NCI-H524 treated with DMSO at 0.1 percent for 48 hours (cell line): ENCODE data around the gene MAPK1.
"Not testable (repeated sequence)": the region's sequence is repeated elsewhere in the genome, so short reads cannot be mapped to it uniquely, and the experiment has no call there.

Source experiments
- DNase-seq: peaks from one replicate; lab custom pipeline; 2025; lab: John Stamatoyannopoulos, UW

The MAPK1 gene

DNA sequence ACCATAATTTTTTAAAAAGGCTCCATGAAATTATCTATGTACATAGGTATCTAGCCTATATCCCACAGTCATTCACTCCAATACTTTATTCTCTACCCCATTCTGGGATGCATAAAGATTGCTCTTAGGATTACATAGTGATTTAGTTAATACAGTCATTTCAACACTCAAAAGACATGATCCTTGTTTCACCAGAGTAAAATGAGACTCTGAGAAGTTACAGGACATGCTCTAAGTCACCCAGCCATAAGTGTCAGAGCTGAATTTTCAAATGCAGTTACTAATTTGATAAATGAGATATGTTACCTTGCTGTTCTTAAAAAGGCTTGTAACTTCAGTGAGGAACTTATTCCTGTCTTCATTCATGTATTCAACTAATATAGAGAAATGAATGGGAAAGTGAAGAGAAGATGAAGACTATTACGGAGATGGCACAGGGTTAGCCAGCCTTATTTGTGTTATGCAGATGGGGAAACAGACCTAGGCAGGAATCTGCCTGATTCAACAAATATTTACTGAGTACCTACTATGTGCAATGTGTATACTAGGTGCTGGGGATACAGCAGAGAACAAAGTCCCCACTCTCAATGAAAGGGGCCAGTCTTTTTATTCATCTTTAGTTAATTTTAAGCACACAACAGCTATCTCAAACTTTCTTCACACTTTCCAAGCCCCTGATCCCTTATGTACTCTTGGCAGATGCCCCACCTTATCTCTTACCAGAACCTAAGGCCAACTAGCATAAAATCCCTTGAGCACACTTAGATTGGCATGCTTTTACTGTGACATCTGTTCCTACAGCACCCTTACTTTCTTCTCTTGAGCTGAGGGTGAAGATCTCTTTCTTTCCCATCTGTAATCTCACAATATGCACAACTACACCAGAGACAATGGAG lies 21.6 kb downstream of the MAPK1 start:
- peak; percentile 76 for DNase-seq

DNA sequence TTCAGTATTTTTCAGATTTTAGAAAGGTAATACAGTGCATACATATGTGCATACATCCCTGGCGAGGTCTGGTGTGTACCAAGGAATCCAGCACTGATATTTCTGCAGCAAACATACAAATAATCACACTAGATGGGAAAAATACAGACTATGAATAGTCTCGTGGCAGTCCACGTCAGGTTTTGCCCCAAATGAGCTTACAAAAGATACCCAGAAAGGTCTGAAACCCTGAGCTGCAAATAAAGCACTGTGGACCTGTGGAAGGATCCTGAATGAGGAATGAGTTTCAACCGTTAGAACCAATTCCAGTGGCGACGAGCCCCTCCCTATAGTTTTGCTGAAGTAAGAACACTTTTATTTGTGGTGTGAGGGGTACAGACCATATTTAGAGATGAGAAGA lies 24.5 kb downstream of the MAPK1 start:
- no peak for DNase-seq

DNA sequence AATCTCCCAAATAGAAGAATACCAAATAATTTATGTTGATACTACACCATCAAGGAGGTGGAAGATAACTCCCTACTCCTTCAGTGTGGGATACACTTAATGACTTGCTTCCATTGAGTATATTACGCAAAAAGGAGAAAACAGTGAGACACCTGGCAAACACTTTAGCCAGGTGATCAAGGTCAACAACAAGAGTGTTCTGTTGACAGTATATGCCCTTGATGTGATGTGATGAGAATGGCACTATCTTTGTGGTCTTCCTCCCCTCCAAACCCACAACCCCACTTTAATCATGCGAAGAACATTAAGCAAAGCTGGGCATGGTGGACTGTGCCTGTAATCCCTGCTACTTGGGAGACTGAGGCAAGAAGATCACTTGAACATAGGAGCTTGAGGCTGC lies 26.0 kb downstream of the MAPK1 start:
- DNase-seq: no peak

DNA sequence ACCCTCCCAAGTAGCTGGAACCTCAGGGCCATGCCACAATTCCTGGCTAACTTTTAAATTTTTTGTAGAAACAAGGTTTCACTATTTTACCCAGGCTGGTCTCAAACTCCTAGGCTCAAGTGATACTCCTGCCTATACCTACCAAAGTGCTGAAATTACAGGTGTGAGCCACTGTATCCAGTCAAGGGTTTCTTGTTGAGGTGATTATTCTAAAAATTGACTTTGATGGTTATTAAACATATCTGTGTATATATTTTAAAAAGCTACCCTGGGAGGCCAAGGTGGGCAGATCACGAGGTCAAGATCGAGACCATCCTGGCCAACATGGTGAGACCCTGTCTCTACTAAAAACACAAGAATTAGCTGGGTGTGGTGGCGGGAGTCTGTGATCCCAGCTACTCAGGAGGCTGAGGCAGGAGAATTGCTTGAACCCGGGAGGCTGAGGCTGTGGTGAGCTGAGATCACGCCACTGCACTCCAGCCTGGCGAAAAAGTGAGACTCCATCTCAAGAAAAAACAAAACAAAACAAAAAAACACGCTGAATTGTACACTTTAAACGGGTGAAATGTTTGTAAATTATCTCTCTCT lies 27.1 kb downstream of the MAPK1 start:
- DNase-seq: no peak

DNA sequence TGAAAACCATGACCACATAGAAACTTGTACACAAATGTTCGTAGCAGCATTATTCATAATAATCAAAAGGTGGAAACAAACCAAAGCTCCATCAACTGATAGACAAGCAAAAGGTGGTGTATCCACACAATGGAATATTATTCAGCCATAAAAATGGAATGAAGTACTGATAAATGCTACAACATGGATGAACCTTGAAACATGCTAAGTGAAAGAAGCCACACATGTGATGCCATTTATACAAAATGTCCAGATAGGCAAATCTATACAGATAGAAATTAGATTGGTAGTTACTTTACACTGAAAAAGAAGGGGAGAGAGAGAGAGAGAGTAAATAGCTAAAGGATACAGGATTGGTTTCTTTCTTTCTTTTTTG lies 27.7 kb downstream of the MAPK1 start:
- DNase-seq: no peak

DNA sequence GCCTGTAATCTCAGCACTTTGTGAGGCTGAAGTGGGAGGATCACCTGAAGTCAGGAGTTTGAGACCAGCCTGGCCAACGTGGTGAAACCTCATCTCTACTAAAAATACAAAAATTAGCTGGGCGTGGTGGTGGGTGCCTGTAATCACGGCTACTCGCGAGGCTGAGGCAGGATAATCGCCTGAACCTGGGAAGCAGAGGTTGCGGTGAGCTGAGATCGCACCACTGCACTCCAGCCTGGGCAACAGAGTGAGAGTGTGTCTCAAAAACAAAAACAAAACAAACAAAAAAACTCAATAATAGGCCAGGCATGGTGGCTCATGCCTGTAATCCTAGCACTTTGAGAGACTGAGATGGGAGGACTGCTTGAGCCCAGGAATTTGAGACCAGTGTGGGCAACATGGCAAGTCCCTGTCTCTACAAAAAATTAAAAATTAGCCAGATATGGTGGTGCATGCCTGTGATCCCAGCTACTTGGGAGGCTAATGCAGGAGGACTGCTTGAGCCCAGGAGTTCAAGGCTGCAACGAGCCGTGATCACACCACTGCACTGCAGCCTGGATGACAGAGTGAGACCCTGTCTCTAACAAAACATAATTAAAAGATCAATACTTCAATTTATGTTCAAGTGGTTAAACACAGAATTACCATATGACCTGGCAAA lies 28.2 kb downstream of the MAPK1 start:
- not testable (repeated sequence) for DNase-seq

DNA sequence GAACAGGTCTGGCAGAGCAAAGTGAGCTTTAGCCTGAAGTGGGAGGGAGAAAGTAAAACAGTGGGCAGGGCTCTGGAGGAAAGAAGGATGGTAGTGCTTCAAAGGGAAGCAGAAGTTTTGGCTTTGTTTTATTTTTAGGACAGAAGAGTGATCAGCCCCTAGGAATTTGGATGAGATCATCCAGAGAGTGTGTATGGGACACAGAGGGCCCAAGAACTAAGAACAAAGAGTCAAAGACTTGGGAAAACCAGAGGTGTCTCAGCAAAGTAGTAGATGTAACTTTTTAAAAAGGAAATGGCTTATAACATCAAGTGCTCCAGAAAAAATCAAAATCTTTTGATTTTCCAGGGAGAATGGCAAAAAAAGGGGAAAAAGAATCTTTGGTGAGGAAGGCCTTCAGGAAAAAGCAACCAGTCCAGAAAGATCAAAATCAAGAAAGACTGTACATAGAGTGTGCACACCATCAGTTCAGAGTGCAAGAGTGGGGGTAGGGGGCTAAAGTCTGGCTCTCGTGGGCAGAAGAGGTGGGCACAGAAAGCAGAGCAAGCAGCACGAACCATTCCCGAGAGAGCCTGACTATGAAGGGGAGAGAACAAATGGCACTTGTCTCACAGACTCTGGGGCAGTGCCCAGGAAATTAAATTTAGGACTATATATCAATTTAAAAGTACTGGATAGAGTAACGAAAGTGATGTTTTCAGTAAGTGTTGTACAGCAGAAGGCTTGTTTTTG lies 30.0 kb downstream of the MAPK1 start:
- no peak for DNase-seq

DNA sequence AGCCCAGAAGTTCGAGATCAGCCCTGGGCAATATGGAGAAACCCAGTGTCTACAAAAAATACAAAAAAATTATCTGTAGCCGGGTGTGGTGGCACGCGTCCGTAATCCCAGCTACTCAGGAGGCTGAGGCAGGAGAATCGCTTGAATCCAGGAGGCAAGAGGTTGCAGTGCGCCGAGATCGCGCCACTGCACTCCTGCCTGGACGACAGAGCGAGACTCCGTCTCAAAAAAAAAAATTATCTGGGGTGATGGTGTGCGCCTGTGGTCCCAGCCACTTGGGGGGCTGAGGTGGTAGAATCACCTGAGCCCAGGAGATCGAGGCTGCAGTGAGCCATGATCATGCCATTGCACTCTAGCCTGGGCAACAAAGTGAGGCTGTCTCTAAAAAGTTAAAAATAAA lies 31.0 kb downstream of the MAPK1 start:
- DNase-seq: not testable (repeated sequence)

DNA sequence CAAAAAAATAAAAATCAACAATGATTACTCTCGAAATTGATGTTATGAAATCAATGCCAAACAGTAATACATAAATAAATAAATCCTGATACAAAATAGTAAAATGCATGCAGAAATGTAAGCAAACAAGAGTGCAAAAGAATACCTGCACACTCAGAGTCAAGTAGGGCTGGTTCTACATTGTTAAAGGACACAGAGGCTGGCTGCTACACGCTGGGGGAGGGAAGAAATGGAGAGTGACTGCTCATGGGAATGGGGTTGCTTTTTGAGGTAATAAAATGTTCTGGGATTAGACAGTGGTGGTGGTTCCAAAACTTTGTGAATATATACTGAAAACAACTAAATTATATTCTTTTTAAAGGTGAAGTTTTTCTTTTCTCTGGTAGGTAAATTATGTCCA lies 32.1 kb downstream of the MAPK1 start:
- DNase-seq: no peak

DNA sequence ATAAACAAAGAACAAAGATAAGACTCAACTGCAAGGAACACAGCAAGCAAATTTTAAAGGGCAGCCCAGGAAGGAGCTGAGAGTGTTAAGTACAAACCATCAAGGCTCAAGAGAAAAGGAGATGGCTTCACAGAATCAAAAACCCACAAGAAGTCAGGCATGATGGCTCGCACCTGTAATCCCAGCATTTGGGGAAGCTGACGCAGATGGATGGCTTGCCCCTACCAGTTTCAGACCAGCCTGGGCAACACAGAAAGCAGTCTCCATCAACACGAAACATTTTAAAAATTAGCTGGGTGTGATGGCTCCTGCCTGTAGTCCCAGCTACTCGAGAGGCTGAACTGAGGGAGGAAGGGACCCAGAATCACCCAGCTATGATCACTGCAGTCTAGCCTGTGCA lies 32.6 kb downstream of the MAPK1 start:
- no peak for DNase-seq

DNA sequence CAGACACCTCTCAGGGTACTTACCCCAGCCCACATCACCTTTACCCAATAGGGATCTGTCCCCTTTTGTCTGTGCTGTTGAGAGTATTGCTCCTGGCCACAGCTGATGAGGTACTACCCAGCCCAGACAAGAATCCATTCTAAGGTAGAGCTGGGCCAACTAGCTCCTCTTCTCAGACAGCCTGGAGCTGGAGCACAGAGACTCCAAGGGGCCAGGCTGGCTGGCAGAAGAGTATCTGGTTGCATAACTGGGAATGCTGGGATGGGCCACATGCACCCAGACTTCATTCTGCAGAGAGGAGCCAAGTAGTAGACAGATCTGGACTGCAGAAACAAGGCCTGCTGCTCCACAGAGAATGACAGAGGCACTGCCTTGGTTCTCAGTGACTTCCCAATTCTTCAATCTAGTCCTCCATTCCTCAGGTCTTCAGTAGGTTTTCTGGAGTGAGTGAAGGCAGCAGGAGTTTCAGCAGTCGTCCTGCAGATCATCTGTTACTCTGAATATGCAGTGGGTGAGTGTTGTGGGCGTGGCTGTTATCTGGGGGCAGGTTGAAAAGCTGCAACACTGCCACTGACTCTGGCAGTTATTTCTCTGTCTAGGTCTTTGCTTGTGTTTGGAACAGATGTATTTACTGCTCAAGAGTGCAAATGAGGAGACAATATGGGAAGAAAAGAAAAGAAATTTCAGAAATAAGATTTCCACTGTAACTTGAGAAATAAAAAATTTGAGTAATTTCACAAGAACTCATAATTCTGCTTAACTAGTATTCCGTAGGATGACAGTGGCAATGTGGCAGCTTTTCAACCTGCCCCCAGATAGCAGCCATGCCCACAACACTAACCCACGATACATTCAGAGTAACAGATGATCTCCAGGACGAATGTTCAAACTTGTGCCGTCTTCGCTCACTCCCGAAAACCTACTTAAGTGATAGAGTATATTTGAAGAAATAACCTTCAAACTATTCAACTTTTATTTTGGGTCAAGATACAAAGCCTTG lies 34.9 kb downstream of the MAPK1 start:
- no peak for DNase-seq

DNA sequence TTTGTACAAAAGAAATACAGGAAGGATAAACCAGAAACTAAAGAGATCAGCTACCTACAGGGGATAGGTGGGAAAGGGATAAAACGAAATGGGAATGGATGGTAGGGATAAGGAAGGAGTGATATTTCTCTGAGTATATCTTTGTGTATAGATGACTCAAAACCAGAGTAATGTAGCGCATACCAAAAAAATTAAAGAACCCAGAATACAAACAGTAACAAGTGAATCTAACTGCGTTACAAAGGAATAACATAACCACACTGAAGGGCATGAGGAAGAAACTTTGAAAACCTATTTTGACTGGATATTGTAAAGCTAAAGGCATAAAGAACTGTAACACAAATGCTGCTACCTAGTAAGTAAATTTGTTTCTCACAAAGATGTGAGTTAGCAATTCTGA lies 37.9 kb downstream of the MAPK1 start:
- DNase-seq: no peak

DNA sequence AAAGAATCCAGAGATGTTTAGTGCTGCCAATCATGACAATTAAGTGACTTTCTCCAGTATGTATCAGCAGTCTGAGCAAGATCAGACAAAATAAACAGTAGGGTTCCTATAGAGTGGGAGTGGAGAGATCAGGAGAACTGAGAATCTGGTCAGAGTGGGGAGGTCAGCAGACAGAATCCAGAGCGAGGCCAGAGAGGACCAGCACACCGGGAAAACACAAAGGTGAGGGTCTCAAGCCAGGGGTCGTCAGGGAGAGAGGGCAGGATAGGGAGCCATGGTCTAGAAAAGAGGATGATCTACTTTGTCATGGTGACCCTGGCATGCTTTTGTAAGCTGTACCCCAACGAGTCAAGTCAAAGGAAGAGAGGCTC lies 39.2 kb downstream of the MAPK1 start:
- DNase-seq: no peak

DNA sequence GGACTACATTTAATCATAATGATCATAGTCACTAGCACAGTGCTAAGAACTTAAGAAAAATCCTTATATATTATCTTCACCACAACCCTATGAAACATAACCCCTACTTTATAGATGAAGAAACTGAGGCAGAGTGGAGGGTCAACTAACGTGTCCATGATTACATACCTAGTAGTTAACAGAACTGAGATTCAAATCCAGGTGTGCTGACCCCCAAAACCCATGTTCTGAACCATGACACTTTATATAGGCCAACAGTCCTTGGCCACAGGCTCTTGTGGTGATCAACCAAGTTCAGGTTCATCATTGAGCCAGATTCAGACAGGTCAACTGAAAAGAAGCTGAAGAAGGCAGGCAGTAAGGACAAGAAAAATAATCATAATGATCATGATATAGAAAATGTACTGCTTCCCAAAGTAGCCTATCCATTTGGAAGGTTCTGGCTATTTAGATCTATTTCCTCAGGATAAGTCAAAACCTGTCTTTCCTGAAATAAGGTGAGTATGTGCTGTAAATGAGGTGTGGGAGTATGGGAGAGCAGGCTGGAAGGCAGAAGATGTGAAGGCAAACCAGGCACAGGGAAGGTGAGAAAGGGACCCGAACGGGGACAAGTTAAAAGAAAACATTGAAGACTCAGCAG lies 39.7 kb downstream of the MAPK1 start:
- no peak for DNase-seq

DNA sequence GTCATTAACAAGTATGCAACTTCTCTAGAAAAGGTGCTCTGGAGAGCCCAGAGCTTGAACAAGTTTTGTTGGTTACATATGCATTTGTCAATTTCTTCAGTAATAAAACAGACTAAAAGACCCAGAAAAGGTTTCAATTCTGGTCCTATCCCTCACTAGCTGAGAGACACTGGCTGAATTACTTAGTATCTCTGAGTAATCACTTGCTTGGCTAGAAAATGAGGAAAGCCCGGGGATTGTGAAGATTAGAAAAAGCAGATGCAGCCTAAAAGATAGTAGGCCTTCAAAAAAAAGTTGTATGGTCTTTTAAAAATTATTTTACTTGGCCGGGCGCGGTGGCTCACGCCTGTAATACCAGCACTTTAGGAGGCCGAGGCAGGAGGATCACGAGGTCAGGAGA lies 41.2 kb downstream of the MAPK1 start:
- DNase-seq: no peak

DNA sequence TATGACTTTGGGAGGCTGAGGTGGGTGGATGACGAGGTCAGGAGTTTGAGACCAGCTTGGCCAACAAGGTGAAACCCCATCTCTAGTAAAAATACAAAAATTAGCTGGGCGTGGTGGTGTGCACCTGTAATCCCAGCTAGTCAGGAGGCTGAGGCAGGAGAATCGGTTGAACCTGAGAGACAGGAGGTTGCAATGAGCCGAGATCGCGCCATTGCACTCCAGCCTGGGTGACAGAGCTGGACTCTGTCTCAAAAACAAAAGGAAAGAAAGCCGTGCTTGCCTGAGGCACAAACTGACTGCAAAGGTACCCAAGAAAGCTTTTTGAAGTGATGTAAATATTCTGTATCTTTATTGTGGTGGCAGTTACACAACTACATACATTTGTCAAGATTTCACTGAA lies 42.5 kb downstream of the MAPK1 start:
- not testable (repeated sequence) for DNase-seq

DNA sequence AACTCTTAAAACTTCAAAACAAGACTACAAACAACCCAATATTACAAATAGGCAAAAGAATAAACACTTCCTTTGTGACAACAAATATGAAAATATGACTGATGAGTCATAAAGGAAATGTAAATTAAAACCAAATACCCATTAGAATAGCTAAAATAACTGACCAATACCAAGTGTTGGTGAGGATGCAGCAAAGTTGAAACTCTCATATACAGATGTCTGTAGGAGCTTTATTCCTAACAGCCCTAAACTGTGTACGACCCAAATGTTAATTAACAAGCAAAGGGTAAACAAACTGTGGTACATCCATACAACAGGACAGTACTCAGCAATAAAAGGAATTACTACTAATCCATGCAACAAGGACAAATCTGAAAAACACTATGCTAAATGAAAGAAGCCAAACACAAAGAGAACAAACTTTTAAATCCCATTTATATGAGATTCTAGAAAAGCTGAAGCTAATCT lies 43.0 kb downstream of the MAPK1 start:
- no peak for DNase-seq

DNA sequence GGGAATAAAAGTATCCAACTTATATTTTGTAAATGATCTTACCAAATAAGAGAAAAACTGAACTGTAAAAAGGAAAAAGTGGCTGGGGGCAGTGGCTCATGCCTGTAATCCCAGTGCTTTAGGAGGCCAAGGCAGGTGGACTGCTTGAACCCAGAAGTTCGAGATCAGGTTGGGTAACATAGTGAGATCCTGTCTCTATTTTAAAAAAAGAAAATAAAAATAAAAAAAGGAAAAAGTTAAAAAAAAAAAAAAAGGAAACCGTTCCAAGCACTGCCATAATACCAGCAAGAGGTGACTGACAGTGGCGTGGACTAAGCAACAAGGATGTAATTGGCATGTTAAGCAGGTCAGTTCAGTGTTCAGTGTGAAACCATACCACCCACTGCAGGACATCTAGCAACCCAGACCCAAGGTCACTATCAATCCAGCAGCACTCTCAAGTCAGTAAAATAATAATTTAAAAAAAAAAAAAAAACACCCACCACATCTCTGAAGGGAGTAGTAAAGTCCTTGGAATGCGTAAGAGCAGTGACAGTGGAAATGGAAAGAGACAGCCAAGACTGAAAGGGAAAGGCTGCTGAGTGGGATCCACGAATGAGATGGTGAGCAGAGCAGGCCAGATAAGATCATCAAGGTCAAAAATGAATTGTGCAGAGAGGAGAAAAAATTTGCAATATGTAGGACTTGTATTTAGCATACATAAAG lies 43.6 kb downstream of the MAPK1 start:
- no peak for DNase-seq

DNA sequence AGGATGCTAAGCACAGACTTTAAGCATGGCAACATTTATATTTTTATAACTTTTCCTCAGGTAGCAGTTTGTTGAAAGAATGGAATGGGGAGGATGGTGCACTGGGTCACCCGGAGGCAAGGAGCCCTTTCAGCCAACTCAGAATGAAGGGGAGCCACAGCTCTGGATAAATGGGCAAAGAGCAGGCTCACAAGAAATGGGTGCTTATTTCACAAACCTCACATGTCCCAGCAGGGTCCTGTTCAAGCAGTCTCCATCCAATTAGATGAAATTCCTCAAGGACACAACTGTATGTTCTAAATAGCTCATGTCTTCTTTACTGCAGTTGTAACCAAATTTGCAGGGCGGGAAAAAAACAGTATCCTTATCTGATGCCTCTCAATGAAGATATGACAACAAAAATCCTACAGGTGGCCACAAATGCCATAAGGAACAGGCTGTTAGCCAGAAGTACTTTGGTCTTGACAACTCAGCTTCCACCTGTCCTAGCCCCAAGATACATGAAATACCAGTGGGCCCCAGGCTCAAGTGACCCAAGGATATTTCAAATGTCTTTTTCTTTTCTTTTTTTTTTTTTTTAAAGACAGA lies 48.2 kb downstream of the MAPK1 start:
- no peak for DNase-seq
